Measurements from ENCODE around the gene TMEM154.

GRCh38 chr4:152674359-152674758 lies 5.4 kb downstream of the TMEM154 start:
- TF ChIP-seq, protein P1, sequence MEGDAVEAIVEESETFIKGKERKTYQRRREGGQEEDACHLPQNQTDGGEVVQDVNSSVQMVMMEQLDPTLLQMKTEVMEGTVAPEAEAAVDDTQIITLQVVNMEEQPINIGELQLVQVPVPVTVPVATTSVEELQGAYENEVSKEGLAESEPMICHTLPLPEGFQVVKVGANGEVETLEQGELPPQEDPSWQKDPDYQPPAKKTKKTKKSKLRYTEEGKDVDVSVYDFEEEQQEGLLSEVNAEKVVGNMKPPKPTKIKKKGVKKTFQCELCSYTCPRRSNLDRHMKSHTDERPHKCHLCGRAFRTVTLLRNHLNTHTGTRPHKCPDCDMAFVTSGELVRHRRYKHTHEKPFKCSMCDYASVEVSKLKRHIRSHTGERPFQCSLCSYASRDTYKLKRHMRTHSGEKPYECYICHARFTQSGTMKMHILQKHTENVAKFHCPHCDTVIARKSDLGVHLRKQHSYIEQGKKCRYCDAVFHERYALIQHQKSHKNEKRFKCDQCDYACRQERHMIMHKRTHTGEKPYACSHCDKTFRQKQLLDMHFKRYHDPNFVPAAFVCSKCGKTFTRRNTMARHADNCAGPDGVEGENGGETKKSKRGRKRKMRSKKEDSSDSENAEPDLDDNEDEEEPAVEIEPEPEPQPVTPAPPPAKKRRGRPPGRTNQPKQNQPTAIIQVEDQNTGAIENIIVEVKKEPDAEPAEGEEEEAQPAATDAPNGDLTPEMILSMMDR (conservative IDR thresholded peaks at IDR 0.05; ENCODE audit: low read length) = no peak
- TF ChIP-seq EZH2phosphoT487 (IDR thresholded peaks at IDR 0.05; ENCODE audit: borderline replicate concordance) = no peak
